AG09309 (cell line): Measurements from ENCODE around the gene CEP78.

Experiments
- DNase-seq: peaks from one replicate; pipeline ENCODE4 v3.0.0-alpha.2; 2010; ENCODE audit warnings: low read depth
- H3K4me3 ChIP-seq: 2 replicates; pipeline ENCODE4 v1.5.1; 2011; ENCODE audit warnings: mild to moderate bottlenecking, low read depth, low read length, moderate library complexity; ENCODE audit not compliant: control insufficient read depth
- TF ChIP-seq, protein P1 (sequence below): IDR thresholded peaks from 2 replicates; pipeline ENCODE4 v1.5.1; 2011; ENCODE audit warnings: mild to moderate bottlenecking, low read depth, low read length, inconsistent platforms; ENCODE audit not compliant: insufficient read depth, control insufficient read depth; ENCODE audit errors: missing control alignments

The CEP78 gene

DNA sequence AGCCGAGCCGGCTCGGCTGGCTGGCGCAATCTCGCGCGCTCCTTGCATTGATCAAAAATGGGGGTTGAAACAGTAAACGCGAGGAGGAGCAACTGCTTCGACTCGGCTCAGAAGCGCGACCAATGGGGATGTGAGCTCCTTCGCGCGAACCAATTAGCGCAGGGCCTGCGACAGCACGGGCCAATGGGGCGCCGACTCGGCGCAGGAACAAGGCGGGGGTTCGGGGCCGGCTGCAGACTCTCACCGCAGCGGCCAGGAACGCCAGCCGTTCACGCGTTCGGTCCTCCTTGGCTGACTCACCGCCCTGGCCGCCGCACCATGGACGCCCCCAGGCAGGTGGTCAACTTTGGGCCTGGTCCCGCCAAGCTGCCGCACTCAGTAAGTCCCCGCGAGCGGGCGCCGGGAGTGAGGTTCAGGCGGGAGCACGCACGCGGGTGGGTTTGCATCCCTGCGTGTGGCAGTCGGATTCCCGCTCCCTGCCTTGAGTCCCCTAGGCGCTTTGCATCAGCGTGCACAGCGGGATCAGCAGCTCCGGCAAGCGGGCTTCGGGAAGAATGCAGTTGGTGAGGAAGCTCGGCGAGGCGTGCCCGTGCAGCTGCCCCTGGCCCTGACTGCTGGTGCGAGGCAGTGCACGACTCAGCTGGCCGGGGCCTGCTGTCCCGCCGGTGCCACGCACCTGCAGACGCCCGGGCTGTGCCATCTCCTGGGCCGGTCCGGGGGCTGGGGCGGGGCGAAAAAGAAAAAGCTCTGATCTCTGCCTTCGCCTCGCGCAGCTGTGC, 61.2 kb downstream of the CEP78 start, which contains the start of gene PSAT1:
TSS of gene PSAT1 (plus strand) at position 233 of the 779 bp plus-strand sequence. CDS start at position 319, 86 bp downstream.
- peak; percentile 92 for DNase-seq
- TF ChIP-seq, protein P1, sequence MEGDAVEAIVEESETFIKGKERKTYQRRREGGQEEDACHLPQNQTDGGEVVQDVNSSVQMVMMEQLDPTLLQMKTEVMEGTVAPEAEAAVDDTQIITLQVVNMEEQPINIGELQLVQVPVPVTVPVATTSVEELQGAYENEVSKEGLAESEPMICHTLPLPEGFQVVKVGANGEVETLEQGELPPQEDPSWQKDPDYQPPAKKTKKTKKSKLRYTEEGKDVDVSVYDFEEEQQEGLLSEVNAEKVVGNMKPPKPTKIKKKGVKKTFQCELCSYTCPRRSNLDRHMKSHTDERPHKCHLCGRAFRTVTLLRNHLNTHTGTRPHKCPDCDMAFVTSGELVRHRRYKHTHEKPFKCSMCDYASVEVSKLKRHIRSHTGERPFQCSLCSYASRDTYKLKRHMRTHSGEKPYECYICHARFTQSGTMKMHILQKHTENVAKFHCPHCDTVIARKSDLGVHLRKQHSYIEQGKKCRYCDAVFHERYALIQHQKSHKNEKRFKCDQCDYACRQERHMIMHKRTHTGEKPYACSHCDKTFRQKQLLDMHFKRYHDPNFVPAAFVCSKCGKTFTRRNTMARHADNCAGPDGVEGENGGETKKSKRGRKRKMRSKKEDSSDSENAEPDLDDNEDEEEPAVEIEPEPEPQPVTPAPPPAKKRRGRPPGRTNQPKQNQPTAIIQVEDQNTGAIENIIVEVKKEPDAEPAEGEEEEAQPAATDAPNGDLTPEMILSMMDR: no peak
- peak within 1 kb of the TSS; percentile 72 for H3K4me3 ChIP-seq

DNA sequence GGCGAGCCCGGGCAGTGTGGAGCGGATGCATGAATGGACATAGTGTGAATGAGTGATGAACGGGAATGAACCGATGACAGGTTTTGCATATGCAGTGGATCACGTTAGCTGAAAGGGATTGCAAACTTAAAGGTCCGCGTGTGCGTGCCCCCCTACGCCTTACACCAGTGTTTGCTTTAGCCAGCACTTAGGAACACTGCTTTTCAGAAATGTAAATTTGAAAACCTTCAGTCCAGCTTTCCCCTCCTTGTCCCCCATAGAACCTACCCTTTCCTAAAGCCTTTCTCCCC, 61.7 kb downstream of the CEP78 start:
- DNase-seq: no peak
- TF ChIP-seq, protein P1: no peak
- peak overlapping the region; percentile 72 for H3K4me3 ChIP-seq

DNA sequence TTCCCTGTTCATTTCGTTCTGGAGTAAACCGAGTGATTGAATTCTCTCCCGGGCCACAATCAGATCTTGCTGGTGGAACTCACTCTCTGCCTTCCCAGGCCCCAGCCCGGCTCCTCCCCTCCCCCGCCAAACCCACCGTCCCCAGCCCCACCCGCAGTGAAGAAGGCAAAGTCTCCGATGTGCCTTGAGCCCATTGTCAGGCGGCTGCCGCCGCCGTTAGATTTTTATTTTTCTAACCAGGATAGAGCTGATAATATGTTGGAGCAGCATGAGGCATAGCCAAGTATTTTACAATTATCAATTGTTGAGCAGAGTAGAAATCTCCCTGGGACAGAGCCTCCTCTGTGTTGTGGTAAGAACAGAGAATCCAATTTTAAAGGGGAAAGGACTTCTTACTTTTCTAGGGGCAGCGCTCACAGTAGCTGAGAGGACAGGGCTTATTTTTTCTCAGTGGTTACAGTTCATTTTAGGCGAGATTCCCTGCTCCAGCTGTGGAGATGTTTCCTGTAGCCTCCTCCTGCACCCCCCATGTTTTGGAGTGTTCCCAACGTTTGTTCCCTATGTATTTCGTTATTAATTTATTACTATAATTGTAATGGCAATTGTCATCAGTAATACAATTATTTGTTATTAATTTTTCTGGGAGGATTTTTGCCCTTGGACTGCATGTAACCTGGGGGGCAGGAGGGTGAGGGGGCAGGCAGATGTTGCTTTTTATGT, 62.3 kb downstream of the CEP78 start:
- no peak for DNase-seq

DNA sequence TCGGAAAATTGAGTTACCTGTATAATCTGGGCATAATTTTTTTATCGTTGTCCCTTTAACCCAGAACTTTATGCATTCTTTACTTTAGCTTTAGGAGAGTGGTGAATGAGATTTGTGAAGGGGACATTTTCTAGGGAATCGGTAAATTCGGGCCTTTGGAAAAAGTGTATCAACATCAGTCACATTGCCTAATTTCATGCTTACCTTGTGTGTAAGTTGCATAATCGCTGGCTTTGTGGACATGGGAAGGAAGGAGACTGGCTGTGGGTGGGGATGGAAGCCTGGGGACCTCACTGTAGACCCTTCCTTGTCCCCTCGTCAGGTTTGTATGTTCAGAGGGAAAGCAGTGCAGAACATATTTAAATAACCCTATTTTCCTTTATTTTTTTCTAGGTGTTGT, 64.3 kb downstream of the CEP78 start:
- DNase-seq: no peak
- TF ChIP-seq, protein P1: no peak
- H3K4me3 ChIP-seq: no peak overlapping the region

More for the DNA sequence above, 62.3 kb downstream of the CEP78 start:
- TF ChIP-seq, protein P1: no peak
- H3K4me3 ChIP-seq: peak overlapping the region; percentile 72

DNA sequence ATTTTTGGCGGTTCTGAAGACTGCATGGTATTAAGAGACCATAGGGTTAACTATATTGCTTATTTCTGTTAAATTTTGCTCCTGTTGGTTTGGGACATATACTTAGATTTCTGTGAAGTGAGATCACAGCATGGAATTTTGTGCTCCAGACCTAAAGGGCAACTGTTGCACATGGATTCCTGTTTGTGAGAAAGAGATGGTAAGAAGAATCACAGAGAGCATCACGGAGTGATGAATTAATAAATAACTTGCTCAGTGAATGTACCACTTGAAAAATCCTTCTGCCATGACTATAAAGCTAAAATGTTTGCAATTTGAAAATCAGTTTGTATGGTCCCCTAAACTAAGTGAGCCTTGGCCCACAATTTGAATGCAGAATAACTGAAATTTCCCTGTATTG, 65.6 kb downstream of the CEP78 start:
- no peak for DNase-seq
- TF ChIP-seq, protein P1: no peak
- no peak overlapping the region for H3K4me3 ChIP-seq

DNA sequence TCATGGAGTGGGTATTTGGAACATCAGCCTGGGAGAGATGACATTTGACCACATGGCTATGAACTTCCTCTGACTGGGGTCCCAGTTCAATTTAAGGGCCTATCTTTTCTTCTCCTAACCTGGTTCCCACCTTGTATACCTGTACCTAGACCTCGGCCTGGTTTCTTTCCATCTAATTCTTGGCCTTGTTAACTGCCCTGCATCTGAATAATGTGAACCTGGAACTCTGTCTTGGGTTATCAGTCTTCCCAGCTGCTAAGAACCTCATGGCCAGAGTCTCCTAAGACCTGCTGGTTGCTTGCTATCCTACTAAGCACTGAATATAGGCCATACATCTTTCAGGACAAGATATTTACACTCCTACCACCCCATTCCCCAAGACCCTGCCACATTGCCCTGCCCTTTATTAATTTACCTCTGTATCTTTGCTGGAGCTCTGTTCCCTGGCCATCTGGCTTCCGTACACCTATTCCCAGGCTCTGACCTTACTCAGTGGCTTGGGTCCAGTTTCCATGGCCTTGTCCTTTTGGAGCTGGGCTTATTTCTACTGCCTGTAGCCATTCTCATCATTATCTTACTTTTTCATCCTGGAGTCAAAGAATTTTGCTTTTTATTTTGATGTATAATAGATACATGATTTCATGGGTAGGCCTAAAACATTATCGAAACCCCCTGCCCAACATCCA, 67.6 kb downstream of the CEP78 start:
- H3K4me3 ChIP-seq: no peak overlapping the region
- TF ChIP-seq, protein P1: no peak
- no peak for DNase-seq
